ENCODE measurements around the gene PHLPP1. TPM values are rescaled to one million over a fixed set of nuclear protein-coding genes. Genes with fewer than 3 reads are reported as not detected.
A peak's percentile ranks its signal among the peaks of the same experiment; 100 is the strongest.

Gene PHLPP1
- total RNA-seq, 6 experiments from 2014 or later: 8.6 to 19.3 (median 17.0) TPM

- H3K36me3 ChIP-seq: no peaks in the 10 kb centered on the region
- intact Hi-C loops (cut with DNase I): no loop called here
- H3K4me1 ChIP-seq: peaks cover 0 to 32% (median 15%) of the 10 kb centered on the region in 4 donors
- H3K27ac ChIP-seq: no peak overlapping the region
- 87% methylated on average over 6 of the region's 6 CpGs for WGBS (ENCODE audit: insufficient coverage, low coverage, low lambda C conversion rate, missing lambda C conversion rate)
- no peak for ATAC-seq
- no peaks in the 10 kb centered on the region for H3K27me3 ChIP-seq
- H3K4me3 ChIP-seq: no peak overlapping the region
- H3K9me3 ChIP-seq: no peaks in the 10 kb centered on the region
- TF ChIP-seq CTCF (IDR thresholded peaks at IDR 0.05): no peak
- no peak for TF ChIP-seq POLR2A (IDR thresholded peaks at IDR 0.05)
- no peak for DNase-seq
Measured at GRCh38 chr18:62749389-62749788, 34.0 kb downstream of the PHLPP1 start.

- ATAC-seq (peak in 3 of 4 donors; percentile 54 to 64 (median 59)), DNase-seq (no peak)
- 58% methylated on average over 3 of the region's 3 CpGs for WGBS (ENCODE audit: insufficient coverage, low coverage, low lambda C conversion rate, missing lambda C conversion rate)
Measured at GRCh38 chr18:62751341-62751821, 36.0 kb downstream of the PHLPP1 start.

GRCh38 chr18:62751977-62752376 lies 36.6 kb downstream of the PHLPP1 start:
- TF ChIP-seq CTCF (IDR thresholded peaks at IDR 0.05): no peak
- no peak for TF ChIP-seq POLR2A (IDR thresholded peaks at IDR 0.05)
- no peak overlapping the region for H3K27ac ChIP-seq
- 78% methylated on average over 3 of the region's 3 CpGs for WGBS (ENCODE audit: insufficient coverage, low coverage, low lambda C conversion rate, missing lambda C conversion rate)

More at GRCh38 chr18:62751341-62751821, 36.0 kb downstream of the PHLPP1 start:
- TF ChIP-seq CTCF (IDR thresholded peaks at IDR 0.05) (no peak), POLR2A (IDR thresholded peaks at IDR 0.05) (no peak)
- intact Hi-C loops (cut with DNase I): no loop called here
- Histone ChIP-seq H3K4me1 (peaks cover 0 to 21% (median 9%) of the 10 kb centered on the region in 4 donors), H3K36me3 (no peaks in the 10 kb centered on the region), H3K27me3 (no peaks in the 10 kb centered on the region), H3K9me3 (no peaks in the 10 kb centered on the region), H3K27ac (no peak overlapping the region), H3K4me3 (no peak overlapping the region)

GRCh38 chr18:62754026-62754425 lies 38.7 kb downstream of the PHLPP1 start:
- peak in 1 of 4 donors; percentile 16 for ATAC-seq
- TF ChIP-seq CTCF (IDR thresholded peaks at IDR 0.05) (no peak), POLR2A (IDR thresholded peaks at IDR 0.05) (no peak)

More at GRCh38 chr18:62751977-62752376, 36.6 kb downstream of the PHLPP1 start:
- DNase-seq (no peak), ATAC-seq (no peak)
- Histone ChIP-seq H3K4me3 (no peak overlapping the region), H3K4me1 (peaks cover 0 to 21% (median 9%) of the 10 kb centered on the region in 4 donors), H3K9me3 (no peaks in the 10 kb centered on the region), H3K36me3 (no peaks in the 10 kb centered on the region), H3K27me3 (no peaks in the 10 kb centered on the region)
- intact Hi-C loops (cut with DNase I): no loop called here

GRCh38 chr18:62755454-62755853 lies 40.1 kb downstream of the PHLPP1 start:
- no peak for ATAC-seq
- WGBS (ENCODE audit: insufficient coverage, low coverage, low lambda C conversion rate, missing lambda C conversion rate): 100% methylated on average over 1 of the region's 1 CpG
- Histone ChIP-seq H3K27ac (no peak overlapping the region), H3K27me3 (no peaks in the 10 kb centered on the region), H3K9me3 (no peaks in the 10 kb centered on the region), H3K4me1 (peaks cover 0 to 32% (median 8%) of the 10 kb centered on the region in 4 donors), H3K4me3 (no peak overlapping the region), H3K36me3 (no peaks in the 10 kb centered on the region)
- intact Hi-C loops (cut with DNase I): no loop called here
- no peak for DNase-seq
- TF ChIP-seq CTCF (IDR thresholded peaks at IDR 0.05) (no peak), POLR2A (IDR thresholded peaks at IDR 0.05) (no peak)

More at GRCh38 chr18:62754026-62754425, 38.7 kb downstream of the PHLPP1 start:
- peaks cover 0 to 32% (median 11%) of the 10 kb centered on the region in 4 donors for H3K4me1 ChIP-seq
- no peaks in the 10 kb centered on the region for H3K27me3 ChIP-seq
- intact Hi-C loops (cut with DNase I): no loop called here
- H3K36me3 ChIP-seq: no peaks in the 10 kb centered on the region
- no peak overlapping the region for H3K4me3 ChIP-seq
- no peaks in the 10 kb centered on the region for H3K9me3 ChIP-seq
- DNase-seq: no peak
- no peak overlapping the region for H3K27ac ChIP-seq
